Measurements from ENCODE around the gene IPO13. TPM values are rescaled to one million over a fixed set of nuclear protein-coding genes. Genes with fewer than 3 reads are reported as not detected.

Gene IPO13
- total RNA-seq, 2 experiments from 2014 or later: 8.0 to 12.4 TPM

DNA sequence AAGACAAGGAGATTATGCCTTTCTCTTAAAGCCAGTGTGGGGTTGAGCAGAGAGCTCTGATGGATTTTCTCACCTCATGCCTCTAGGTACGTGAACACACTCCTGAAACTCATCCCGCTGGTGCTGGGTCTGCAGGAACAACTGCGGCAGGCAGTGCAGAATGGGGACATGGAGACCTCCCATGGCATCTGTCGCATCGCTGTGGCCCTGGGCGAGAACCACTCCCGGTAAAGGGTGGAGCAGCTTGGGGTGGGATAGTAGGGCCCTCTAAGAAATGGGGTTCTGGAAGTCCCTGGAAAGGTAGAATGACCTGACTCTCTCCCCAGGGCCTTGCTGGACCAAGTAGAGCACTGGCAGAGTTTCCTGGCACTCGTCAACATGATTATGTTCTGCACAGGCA is 9.5 kb downstream of the IPO13 start:
- H3K4me1 Mint-ChIP-seq (ENCODE audit: low read depth): peaks cover 2% of the 10 kb centered on the region
- intact Hi-C loops (cut with micrococcal nuclease): no loop called here
- no peak overlapping the region for H3K27ac Mint-ChIP-seq
- no peaks in the 10 kb centered on the region for H3K27me3 Mint-ChIP-seq (ENCODE audit: low read depth)
- DNase-seq: no peak
- H3K4me3 Mint-ChIP-seq: no peak overlapping the region
- H3K9me3 Mint-ChIP-seq: no peaks in the 10 kb centered on the region
- peaks cover 7% of the 10 kb centered on the region for H3K36me3 Mint-ChIP-seq (ENCODE audit: low read depth)
- CTCF ChIA-PET: interaction anchor here (1.0 kb wide), 1 partner anchor 21 kb away, joined by 5 read pairs; no protein-coding TSS in a partner anchor

DNA sequence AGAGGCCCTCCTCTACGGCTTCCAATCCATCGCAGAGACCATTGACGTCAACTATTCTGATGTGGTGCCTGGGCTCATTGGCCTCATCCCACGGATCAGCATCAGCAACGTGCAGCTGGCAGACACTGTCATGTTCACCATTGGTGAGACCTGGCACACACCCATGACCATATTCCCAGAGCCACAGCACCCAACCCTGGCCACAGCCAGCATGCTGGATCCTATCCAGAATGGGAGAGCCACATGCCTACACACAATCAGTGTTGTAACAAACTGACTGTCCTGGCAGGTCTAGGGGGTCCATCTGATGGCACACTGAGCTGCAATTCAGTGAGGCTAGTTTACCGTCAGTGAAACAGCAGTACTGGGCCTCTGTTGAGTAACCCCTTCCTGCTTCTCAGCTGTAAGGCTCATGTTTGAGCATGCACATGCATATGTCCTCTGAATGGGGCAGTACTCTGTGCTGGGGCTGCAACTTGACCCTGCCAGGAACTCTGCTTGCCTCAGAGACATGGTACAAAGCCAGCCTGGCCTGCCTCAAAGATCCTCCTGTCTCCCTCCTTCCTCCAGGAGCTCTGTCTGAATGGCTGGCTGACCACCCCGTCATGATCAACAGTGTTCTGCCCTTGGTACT is 10.8 kb downstream of the IPO13 start:
- peaks cover 11% of the 10 kb centered on the region for H3K36me3 Mint-ChIP-seq (ENCODE audit: low read depth)
- no peak for DNase-seq
- no peaks in the 10 kb centered on the region for H3K4me1 Mint-ChIP-seq (ENCODE audit: low read depth)
- H3K27me3 Mint-ChIP-seq (ENCODE audit: low read depth): no peaks in the 10 kb centered on the region
- H3K4me3 Mint-ChIP-seq: no peak overlapping the region
- H3K9me3 Mint-ChIP-seq: no peaks in the 10 kb centered on the region
- no peak overlapping the region for H3K27ac Mint-ChIP-seq
- CTCF ChIA-PET: interaction anchor here (0.6 kb wide), 1 partner anchor 24 kb away, joined by 3 read pairs; the partner anchor contains the start of gene ARTN
- intact Hi-C loops (cut with micrococcal nuclease): no loop called here

DNA sequence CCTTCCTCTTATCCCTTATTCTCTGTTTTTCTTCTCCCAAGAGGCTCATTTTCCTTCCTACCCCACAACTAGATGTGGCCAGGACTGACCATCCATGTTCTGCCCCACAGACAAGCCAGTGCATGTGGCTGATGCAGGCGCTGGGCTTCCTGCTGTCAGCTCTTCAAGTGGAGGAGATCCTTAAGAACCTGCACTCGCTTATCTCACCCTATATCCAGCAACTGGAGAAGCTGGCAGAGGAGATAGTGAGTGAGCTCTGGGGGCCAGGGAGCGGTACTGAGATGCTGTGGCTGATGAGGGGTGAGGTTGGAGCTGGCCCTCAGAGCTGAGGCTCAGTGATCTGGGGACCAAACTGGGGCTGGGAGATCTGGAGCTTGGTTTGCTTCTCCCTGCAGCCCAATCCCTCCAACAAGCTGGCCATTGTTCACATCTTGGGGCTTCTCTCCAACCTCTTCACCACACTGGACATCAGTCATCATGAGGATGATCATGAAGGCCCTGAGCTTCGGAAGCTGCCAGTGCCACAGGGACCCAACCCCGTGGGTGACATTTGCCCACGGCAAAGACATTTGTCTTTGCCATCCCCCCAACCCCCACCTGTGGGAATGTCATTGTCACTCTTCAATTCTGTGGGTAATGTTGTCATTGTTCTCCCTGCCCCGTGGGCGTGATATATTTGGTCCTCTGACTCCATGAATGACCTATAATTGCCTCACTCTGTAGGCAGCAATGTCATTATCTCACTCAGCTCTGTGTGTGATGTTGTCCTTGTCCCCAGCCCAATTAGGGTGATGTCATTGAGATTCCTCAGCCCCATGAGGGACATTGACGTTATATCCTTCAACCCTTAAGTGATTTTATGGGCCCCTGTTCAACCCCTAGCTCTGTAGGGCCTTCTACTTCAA is 11.9 kb downstream of the IPO13 start:
- Mint-ChIP-seq H3K9me3 (no peaks in the 10 kb centered on the region), H3K36me3 (ENCODE audit: low read depth) (peaks cover 11% of the 10 kb centered on the region), H3K27ac (no peak overlapping the region), H3K4me1 (ENCODE audit: low read depth) (no peaks in the 10 kb centered on the region), H3K27me3 (ENCODE audit: low read depth) (no peaks in the 10 kb centered on the region), H3K4me3 (no peak overlapping the region)
- intact Hi-C loops (cut with micrococcal nuclease): no loop called here
- DNase-seq: no peak
- CTCF ChIA-PET: interaction anchor here (0.6 to 1.3 kb wide), 3 partner anchors 13 to 89 kb away, joined by 3 to 4 read pairs (median 3); partner anchors contain the start of gene ARTN

DNA sequence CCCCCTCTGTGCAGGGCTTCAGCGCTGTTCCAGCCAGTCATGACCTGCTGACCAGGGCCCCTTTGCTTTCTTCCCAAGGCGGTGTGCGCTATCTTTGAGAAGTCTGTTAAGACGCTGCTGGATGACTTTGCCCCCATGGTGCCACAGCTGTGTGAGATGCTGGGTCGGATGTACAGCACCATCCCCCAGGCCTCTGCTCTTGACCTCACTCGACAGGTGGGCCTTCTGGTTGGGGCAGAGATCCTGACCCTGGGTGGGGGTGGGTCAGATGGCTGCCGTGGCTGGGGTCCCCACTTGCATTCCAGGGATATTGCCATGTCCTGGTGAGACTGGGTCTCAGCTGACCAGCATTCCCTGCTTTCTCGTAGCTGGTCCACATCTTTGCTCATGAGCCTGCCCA is 14.0 kb downstream of the IPO13 start:
- Mint-ChIP-seq H3K27me3 (ENCODE audit: low read depth) (no peaks in the 10 kb centered on the region), H3K4me3 (no peak overlapping the region), H3K27ac (no peak overlapping the region), H3K4me1 (ENCODE audit: low read depth) (no peaks in the 10 kb centered on the region), H3K9me3 (no peaks in the 10 kb centered on the region), H3K36me3 (ENCODE audit: low read depth) (peaks cover 11% of the 10 kb centered on the region)
- CTCF ChIA-PET: no interaction called here
- DNase-seq: no peak
- intact Hi-C loops (cut with micrococcal nuclease): no loop called here

DNA sequence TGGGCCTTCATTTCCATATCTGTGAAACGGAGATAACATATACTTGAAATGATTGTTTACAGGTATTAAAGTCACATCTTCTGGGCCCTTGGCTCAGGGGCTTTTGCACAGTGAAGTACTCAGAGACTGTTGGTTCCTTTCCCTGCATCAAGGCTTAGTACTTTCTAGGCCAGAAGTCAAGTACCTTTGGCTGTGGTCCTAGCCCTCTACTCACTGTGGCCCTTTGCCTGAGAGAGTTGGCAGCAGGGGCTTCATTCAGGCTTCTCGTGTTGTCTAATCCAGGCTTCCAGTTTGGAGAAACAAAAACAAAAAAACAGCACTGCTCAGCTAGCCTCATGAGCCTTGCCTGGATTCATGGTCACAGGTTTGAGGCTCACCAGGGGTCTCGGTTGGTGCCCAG is 14.9 kb downstream of the IPO13 start:
- Mint-ChIP-seq H3K4me3 (no peak overlapping the region), H3K9me3 (no peaks in the 10 kb centered on the region), H3K4me1 (ENCODE audit: low read depth) (no peaks in the 10 kb centered on the region), H3K36me3 (ENCODE audit: low read depth) (peaks cover 11% of the 10 kb centered on the region), H3K27me3 (ENCODE audit: low read depth) (no peaks in the 10 kb centered on the region), H3K27ac (no peak overlapping the region)
- DNase-seq: no peak
- CTCF ChIA-PET: no interaction called here
- intact Hi-C loops (cut with micrococcal nuclease): no loop called here

DNA sequence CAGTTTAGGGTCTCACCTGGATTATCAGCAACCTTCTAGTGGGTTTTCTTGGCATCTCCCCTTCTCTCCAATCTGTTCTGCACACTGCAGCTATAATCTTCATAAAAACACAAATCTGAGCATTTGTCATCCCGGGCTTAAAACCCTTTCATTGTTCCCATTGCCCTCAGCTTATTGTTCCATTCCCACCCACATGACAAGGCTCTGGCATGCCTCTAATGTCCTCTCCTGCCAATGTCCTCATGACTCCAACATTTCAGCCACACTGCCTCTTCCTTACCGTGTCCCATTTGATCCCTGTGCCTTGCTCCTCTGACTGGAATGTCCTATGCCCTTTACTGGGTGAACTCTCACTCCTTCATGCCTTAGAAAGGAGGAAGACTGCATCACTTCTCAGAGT is 15.6 kb downstream of the IPO13 start:
- Mint-ChIP-seq H3K4me1 (ENCODE audit: low read depth) (no peaks in the 10 kb centered on the region), H3K27ac (no peak overlapping the region), H3K36me3 (ENCODE audit: low read depth) (peaks cover 9% of the 10 kb centered on the region), H3K9me3 (no peaks in the 10 kb centered on the region), H3K27me3 (ENCODE audit: low read depth) (no peaks in the 10 kb centered on the region), H3K4me3 (no peak overlapping the region)
- CTCF ChIA-PET: no interaction called here
- intact Hi-C loops (cut with micrococcal nuclease): no loop called here
- no peak for DNase-seq

DNA sequence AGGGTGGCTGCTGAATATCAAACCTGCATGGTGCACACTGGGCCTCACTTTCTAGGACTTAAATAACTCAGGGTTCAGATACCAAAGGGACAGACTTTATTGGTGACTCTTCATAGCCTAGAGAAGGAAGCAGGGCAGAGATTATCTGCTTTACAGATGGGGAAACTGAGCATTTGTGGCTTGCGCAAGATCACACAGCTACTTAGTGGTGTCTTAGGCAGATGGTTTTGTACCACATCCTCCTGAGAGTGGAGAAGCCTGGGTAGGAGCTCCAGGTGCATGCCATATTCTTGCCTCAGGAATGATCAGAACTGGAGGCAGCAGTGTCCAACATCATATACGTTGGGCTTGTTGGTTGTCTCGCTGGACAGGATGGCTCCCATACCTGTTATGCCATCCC is 16.3 kb downstream of the IPO13 start:
- no peak overlapping the region for H3K27ac Mint-ChIP-seq
- no peaks in the 10 kb centered on the region for H3K27me3 Mint-ChIP-seq (ENCODE audit: low read depth)
- intact Hi-C loops (cut with micrococcal nuclease): no loop called here
- no peaks in the 10 kb centered on the region for H3K4me1 Mint-ChIP-seq (ENCODE audit: low read depth)
- no peak overlapping the region for H3K4me3 Mint-ChIP-seq
- no peaks in the 10 kb centered on the region for H3K9me3 Mint-ChIP-seq
- CTCF ChIA-PET: no interaction called here
- peaks cover 7% of the 10 kb centered on the region for H3K36me3 Mint-ChIP-seq (ENCODE audit: low read depth)
- DNase-seq: no peak

DNA sequence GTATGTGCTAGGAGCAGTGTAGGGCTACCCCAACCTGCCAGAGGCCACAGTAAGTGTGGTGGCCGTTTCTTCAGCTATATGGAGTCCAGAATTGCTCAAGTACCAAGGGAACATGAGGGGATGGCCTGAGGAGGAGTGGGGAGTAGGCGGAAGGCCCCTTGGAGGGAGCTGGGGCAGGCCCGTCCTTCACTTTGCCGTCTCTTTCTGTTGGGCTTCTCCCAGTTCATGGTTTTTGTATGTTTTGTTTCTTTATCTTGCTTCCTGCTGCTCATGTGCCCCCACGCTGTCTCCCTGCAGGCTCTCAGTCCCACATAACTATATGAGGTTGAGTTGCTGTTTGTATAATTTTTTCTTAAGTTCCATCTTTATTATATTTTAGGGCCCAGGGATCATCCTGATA is 17.1 kb downstream of the IPO13 start:
- intact Hi-C loops (cut with micrococcal nuclease): no loop called here
- no peaks in the 10 kb centered on the region for H3K9me3 Mint-ChIP-seq
- H3K4me1 Mint-ChIP-seq (ENCODE audit: low read depth): no peaks in the 10 kb centered on the region
- H3K36me3 Mint-ChIP-seq (ENCODE audit: low read depth): peaks cover 8% of the 10 kb centered on the region
- no peak overlapping the region for H3K27ac Mint-ChIP-seq
- CTCF ChIA-PET: no interaction called here
- H3K4me3 Mint-ChIP-seq: no peak overlapping the region
- H3K27me3 Mint-ChIP-seq (ENCODE audit: low read depth): no peaks in the 10 kb centered on the region
- no peak for DNase-seq

DNA sequence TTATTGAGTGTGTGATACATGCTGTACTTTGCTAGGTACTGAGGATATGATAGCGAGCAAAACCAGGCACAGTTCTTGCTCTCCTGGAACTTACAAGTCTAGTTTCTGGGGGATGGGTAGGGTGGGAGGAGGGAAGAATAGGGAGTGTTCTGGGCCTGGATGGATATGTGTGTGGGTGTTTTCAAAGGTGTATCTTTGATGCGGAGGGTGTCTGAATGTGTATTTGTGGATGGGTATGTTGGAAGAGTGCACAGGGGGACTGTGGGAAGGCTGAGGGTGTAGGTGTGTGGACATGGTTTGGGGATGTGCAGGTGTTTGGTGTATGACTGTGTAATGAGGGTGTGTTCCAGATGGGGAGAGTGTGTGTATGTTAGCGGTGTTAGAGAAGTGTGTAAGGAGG is 18.6 kb downstream of the IPO13 start:
- intact Hi-C loops (cut with micrococcal nuclease): no loop called here
- no peak overlapping the region for H3K27ac Mint-ChIP-seq
- CTCF ChIA-PET: no interaction called here
- H3K4me3 Mint-ChIP-seq: no peak overlapping the region
- peaks cover 7% of the 10 kb centered on the region for H3K4me1 Mint-ChIP-seq (ENCODE audit: low read depth)
- H3K27me3 Mint-ChIP-seq (ENCODE audit: low read depth): no peaks in the 10 kb centered on the region
- H3K9me3 Mint-ChIP-seq: no peaks in the 10 kb centered on the region
- peaks cover 8% of the 10 kb centered on the region for H3K36me3 Mint-ChIP-seq (ENCODE audit: low read depth)
- DNase-seq: no peak

DNA sequence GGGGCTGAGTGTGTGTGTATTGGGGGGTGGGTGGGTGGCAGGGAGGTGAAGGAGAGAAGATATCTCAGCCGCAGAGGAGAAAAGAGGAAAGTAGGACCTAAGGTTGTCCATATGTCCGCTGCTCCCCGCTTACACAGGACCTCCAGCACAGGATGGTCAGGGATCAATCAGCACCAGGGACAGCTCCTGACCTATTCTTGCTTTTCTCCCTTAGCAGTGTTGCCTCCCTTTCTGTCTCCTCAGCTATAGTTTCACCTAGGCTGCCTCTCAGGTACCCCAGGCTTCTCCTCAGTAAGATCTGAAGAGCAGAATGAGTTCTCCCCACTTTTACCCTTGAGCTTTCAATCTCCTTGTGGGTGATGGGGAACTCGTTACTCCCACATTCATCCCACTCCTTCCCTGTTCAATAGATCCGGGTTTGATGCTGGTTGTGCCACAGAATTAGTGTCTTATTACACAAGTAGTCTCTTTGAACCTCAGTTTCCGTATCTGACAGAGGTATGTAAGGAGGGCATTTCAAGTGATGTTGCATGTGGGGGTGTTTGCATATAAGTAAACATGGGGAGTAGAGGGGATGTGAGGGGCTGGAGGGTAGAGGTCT is 21.7 kb downstream of the IPO13 start:
- Mint-ChIP-seq H3K9me3 (no peaks in the 10 kb centered on the region), H3K27me3 (ENCODE audit: low read depth) (no peaks in the 10 kb centered on the region), H3K36me3 (ENCODE audit: low read depth) (peaks cover 14% of the 10 kb centered on the region), H3K4me1 (ENCODE audit: low read depth) (peaks cover 17% of the 10 kb centered on the region), H3K4me3 (no peak overlapping the region), H3K27ac (no peak overlapping the region)
- DNase-seq: peak; percentile 49
- intact Hi-C loops (cut with micrococcal nuclease): no loop called here
- CTCF ChIA-PET: interaction anchor here (1.5 kb wide), 1 partner anchor 23 kb away, joined by 3 read pairs; no protein-coding TSS in a partner anchor

DNA sequence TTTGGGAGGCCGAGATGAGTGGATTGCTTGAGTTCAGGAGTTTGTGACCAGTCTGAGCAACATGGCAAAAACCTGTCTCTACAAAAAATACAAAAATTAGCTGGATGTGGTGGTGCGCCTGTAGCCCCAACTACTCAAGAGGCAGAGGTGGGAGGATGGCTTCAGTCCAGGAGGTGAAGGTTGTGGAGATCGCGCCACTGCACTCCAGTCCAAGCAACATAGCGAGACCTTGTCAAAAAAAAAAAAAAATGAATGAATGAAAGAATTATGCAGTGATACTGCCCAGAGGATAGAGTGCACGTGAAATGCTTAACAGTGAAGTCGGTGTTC is 22.6 kb downstream of the IPO13 start:
- Mint-ChIP-seq H3K4me1 (ENCODE audit: low read depth) (peaks cover 26% of the 10 kb centered on the region), H3K9me3 (no peaks in the 10 kb centered on the region), H3K27ac (no peak overlapping the region), H3K36me3 (ENCODE audit: low read depth) (peaks cover 16% of the 10 kb centered on the region), H3K4me3 (peak overlapping the region; percentile 96), H3K27me3 (ENCODE audit: low read depth) (no peaks in the 10 kb centered on the region)
- DNase-seq: no peak
- intact Hi-C loops (cut with micrococcal nuclease): loop anchor here (1.0 kb wide), 1 partner anchor 23 kb away; the partner anchor contains the start of gene IPO13
- CTCF ChIA-PET: interaction anchor here (1.5 to 1.7 kb wide), 3 partner anchors 23 to 79 kb away, joined by 3 to 8 read pairs (median 4); no protein-coding TSS in a partner anchor

DNA sequence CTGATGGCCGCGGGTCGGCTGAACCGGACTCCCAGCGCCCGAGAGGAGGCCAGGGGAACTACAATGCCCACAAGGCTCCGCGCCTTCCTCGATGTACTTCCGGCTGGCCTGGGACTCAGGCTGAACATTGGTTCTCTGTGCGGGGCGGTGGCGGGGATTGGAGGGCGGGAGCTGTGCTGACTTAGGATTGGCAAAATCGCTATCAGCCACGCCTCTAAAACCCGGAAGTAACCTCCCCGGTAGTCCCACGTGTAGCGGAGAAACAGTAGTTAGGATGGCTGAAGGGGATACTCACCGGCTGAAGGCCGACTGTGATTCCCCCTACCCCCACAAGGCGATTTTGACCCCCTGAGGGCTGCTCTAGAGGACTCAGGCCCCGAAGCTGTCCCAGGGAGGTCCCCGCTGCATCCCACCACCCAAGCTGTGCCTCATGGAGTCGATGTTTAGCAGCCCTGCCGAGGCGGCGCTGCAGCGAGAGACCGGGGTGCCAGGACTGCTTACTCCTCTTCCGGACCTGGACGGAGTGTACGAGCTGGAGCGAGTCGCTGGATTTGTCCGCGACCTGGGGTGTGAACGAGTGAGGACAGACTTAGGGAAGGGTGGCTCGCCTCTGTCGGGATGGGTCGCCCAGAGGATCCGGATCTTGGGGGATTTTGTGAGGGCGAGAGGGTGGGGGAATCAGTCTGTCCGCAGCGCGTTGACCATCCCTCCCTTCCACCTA is 23.2 kb downstream of the IPO13 start, which contains the start of gene DPH2:
TSS of gene DPH2 (plus strand) at position 265 of the 721 bp plus-strand sequence. CDS start at position 431, 166 bp downstream.
- Mint-ChIP-seq H3K4me3 (peak within 1 kb of the TSS; percentile 96), H3K27ac (peak within 1 kb of the TSS; percentile 46), H3K36me3 (ENCODE audit: low read depth) (peaks cover 16% of the 10 kb centered on the region), H3K4me1 (ENCODE audit: low read depth) (peaks cover 26% of the 10 kb centered on the region), H3K27me3 (ENCODE audit: low read depth) (no peaks in the 10 kb centered on the region), H3K9me3 (no peaks in the 10 kb centered on the region)
- intact Hi-C loops (cut with micrococcal nuclease): loop anchor here (1.0 kb wide), 1 partner anchor 24 kb away; the partner anchor contains the start of gene IPO13
- CTCF ChIA-PET: interaction anchor here (1.1 to 1.7 kb wide), 3 partner anchors 21 to 78 kb away, joined by 3 to 8 read pairs (median 4); no protein-coding TSS in a partner anchor
- peak; percentile 98 for DNase-seq

Measured in activated naive CD4-positive, alpha-beta T cell treated with anti-CD3 and anti-CD28 coated beads for 36 hours (primary cell).